Activated B cell treated with CpG ODN at 0.5 μM for 24 hours (primary cell): ENCODE data around the gene SEPTIN12. TPM values are rescaled to one million over a fixed set of nuclear protein-coding genes. Genes with fewer than 3 reads are reported as not detected.

ENCODE experiments used
- ATAC-seq: fragments of 200-7000 bp; cut with Tn5 transposase; one replicate; pipeline ENCODE4 v1.10.0; 2021; ENCODE audit warnings: low read depth, mild to moderate bottlenecking, moderate library complexity
- CTCF ChIA-PET: fragments of 350-600 bp; sonication (Branson Sonifier 250); formaldehyde crosslinking; loops from one replicate; lab custom pipeline; 2021; ENCODE audit warnings: antibody characterized with exemption; lab: Charles Lee
- POLR2A ChIA-PET: fragments of 350-600 bp; sonication (Branson Sonifier 250); formaldehyde crosslinking; loops from one replicate; lab custom pipeline; 2021; ENCODE audit warnings: antibody characterized with exemption; lab: Charles Lee
- DNase-seq: peaks from one replicate; pipeline ENCODE4 v3.0.0; 2022
- H3K27ac Mint-ChIP-seq: one replicate; pipeline ENCODE4 v1.8.0; 2020; ENCODE audit warnings: mixed read lengths
- H3K27me3 Mint-ChIP-seq: one replicate; pipeline ENCODE4 v1.8.0; 2021; ENCODE audit warnings: mixed read lengths
- H3K36me3 Mint-ChIP-seq: one replicate; pipeline ENCODE4 v1.8.0; 2021; ENCODE audit warnings: low read depth, mixed read lengths
- H3K4me1 Mint-ChIP-seq: one replicate; pipeline ENCODE4 v1.8.0; 2021; ENCODE audit warnings: mixed read lengths
- H3K4me3 Mint-ChIP-seq: one replicate; pipeline ENCODE4 v1.8.0; 2020; ENCODE audit warnings: mild to moderate bottlenecking, mixed read lengths
- H3K9me3 Mint-ChIP-seq: one replicate; pipeline ENCODE4 v1.8.0; 2020; ENCODE audit warnings: mixed read lengths
- intact Hi-C: fragments of 100-400 bp; cut with micrococcal nuclease; formaldehyde crosslinking; loops from one replicate; pipeline ENCODE4 v1.15.1; 2024
- total RNA-seq: library from RNA; stranded (reverse); gene quantifications from 2 replicates; pipeline ENCODE4 v1.2.3, GENCODE V29; 2022
- TF ChIP-seq, protein P1 (sequence below): fragments of 200-600 bp; IDR thresholded peaks from one replicate; pipeline ENCODE4 v1.8.0; 2022; ENCODE audit warnings: antibody characterized with exemption, mild to moderate bottlenecking

Gene SEPTIN12
- total RNA-seq, 1 donor from 2014 or later: not detected

- ChIA-PET POLR2A (no interaction called here), CTCF (no interaction called here)
- TF ChIP-seq, protein P1, sequence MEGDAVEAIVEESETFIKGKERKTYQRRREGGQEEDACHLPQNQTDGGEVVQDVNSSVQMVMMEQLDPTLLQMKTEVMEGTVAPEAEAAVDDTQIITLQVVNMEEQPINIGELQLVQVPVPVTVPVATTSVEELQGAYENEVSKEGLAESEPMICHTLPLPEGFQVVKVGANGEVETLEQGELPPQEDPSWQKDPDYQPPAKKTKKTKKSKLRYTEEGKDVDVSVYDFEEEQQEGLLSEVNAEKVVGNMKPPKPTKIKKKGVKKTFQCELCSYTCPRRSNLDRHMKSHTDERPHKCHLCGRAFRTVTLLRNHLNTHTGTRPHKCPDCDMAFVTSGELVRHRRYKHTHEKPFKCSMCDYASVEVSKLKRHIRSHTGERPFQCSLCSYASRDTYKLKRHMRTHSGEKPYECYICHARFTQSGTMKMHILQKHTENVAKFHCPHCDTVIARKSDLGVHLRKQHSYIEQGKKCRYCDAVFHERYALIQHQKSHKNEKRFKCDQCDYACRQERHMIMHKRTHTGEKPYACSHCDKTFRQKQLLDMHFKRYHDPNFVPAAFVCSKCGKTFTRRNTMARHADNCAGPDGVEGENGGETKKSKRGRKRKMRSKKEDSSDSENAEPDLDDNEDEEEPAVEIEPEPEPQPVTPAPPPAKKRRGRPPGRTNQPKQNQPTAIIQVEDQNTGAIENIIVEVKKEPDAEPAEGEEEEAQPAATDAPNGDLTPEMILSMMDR: no peak
- H3K27me3 Mint-ChIP-seq: no peaks in the 10 kb centered on the region
- peaks cover 76% of the 10 kb centered on the region for H3K36me3 Mint-ChIP-seq
- no peak for ATAC-seq
- no peaks in the 10 kb centered on the region for H3K9me3 Mint-ChIP-seq
- no peak for DNase-seq
- H3K4me3 Mint-ChIP-seq: no peak overlapping the region
- intact Hi-C loops: no loop called here
- peaks cover 18% of the 10 kb centered on the region for H3K4me1 Mint-ChIP-seq
- no peak overlapping the region for H3K27ac Mint-ChIP-seq
Measured at GRCh38 chr16:4830408-4830807, 42.3 kb upstream of the SEPTIN12 start.

- Mint-ChIP-seq H3K27me3 (no peaks in the 10 kb centered on the region), H3K36me3 (peaks cover 82% of the 10 kb centered on the region), H3K4me1 (peaks cover 15% of the 10 kb centered on the region), H3K9me3 (no peaks in the 10 kb centered on the region), H3K4me3 (no peak overlapping the region), H3K27ac (no peak overlapping the region)
- intact Hi-C loops: no loop called here
- ChIA-PET CTCF (no interaction called here), POLR2A (no interaction called here)
- DNase-seq (no peak), ATAC-seq (no peak)
- TF ChIP-seq, protein P1: no peak
Measured at GRCh38 chr16:4828567-4829321, 40.6 kb upstream of the SEPTIN12 start.

DNA sequence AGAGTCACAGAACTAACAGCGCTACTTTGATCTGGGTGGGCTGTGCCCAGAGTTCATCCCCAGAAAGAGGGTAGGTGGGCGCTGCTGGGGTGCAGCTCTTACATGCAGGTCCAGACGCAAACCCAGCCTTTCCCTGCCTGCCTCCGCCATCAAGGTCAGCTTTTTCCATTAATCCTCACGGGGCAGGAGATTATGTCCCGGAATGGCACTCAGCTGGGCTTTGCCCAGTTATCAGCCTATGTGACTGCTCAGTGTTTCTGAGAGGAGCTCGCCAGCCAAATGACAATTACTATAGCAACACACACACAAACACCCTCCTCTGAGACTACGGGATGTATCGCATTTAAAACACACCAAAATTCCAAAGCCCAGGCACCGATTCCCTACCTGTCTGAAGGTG is 38.8 kb upstream of the SEPTIN12 start:
- no peaks in the 10 kb centered on the region for H3K27me3 Mint-ChIP-seq
- ChIA-PET CTCF (no interaction called here), POLR2A (no interaction called here)
- peaks cover 81% of the 10 kb centered on the region for H3K36me3 Mint-ChIP-seq
- DNase-seq: no peak
- TF ChIP-seq, protein P1: no peak
- H3K9me3 Mint-ChIP-seq: no peaks in the 10 kb centered on the region
- no peak overlapping the region for H3K27ac Mint-ChIP-seq
- intact Hi-C loops: no loop called here
- no peak overlapping the region for H3K4me3 Mint-ChIP-seq
- ATAC-seq: no peak
- H3K4me1 Mint-ChIP-seq: no peaks in the 10 kb centered on the region

GRCh38 chr16:4826526-4826925 is 38.4 kb upstream of the SEPTIN12 start:
- Mint-ChIP-seq H3K27ac (no peak overlapping the region), H3K4me3 (no peak overlapping the region), H3K27me3 (no peaks in the 10 kb centered on the region), H3K9me3 (no peaks in the 10 kb centered on the region), H3K4me1 (no peaks in the 10 kb centered on the region), H3K36me3 (peaks cover 81% of the 10 kb centered on the region)
- TF ChIP-seq, protein P1: no peak
- ChIA-PET POLR2A (no interaction called here), CTCF (no interaction called here)
- intact Hi-C loops: no loop called here
- DNase-seq: no peak
- no peak for ATAC-seq

DNA sequence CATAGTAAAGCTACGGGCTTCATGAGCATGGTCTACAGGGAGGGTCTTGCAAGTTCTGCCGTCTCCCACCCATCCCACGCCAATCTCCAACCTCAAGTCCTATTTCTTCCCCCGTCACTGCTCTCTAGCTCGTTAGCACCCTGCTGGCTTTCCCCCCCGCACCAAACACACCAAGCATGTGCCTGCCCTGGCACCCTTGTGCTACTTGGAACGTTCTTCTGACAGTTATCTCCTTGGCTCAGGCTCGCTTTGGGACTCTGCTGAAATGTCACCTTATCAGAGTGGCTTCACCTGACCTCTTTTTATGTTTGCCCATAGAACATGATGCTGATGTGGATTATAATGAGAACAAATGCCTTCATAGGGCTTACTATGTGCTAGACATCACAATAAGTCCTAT is 37.1 kb upstream of the SEPTIN12 start:
- DNase-seq: no peak
- Mint-ChIP-seq H3K36me3 (peaks cover 81% of the 10 kb centered on the region), H3K27me3 (no peaks in the 10 kb centered on the region), H3K4me3 (no peak overlapping the region), H3K27ac (no peak overlapping the region), H3K4me1 (no peaks in the 10 kb centered on the region), H3K9me3 (no peaks in the 10 kb centered on the region)
- intact Hi-C loops: no loop called here
- ATAC-seq: no peak
- CTCF ChIA-PET: interaction anchor here (0.6 kb wide), 1 partner anchor 108 kb away, joined by 4 read pairs; no protein-coding TSS in a partner anchor
- POLR2A ChIA-PET: interaction anchor here (0.5 kb wide), 1 partner anchor 53 kb away, joined by 3 read pairs; no protein-coding TSS in a partner anchor
- TF ChIP-seq, protein P1: no peak
